ENCODE measurements around the gene NLRP5.
"Not testable (repeated sequence)": the region's sequence is repeated elsewhere in the genome, so short reads cannot be mapped to it uniquely, and the experiment has no call there.

NLRP5 gene

DNA sequence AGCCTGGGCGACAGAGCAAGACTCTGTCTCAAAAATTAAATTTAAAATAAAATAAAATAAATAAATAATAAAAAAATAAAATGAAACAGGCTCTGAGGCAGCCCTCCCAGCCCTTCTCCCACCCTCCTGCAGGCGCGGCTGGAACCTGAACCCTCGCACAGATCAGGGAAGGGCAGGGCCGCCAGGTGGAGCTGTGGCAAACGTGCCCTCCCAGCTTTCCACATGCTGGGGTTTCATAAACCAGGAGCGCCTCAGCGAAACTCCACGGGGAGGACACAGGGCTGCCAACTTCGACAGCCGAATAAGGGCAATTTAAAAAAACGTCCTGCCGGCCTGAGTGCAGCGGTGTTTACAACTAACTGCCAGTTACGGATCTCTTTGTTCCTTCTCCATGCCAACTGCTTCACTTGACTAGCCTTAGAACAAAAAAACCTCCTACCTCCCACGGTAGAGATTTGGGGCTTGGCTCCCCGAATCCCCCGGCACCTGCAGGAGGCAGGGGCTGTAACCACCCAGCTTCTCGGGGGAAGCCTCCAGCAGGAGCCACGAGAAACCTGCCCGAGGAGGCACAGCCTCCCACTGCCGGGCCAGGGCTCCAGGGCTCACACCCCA lies 118.6 kb downstream of the NLRP5 start:
- Histone ChIP-seq H3K36me3 (ENCODE audit: insufficient read depth) (peaks cover 3% of the 10 kb centered on the region; the same call in 1 of the 2 replicates), H3K27ac (no peak overlapping the region), H3K9ac (no peak overlapping the region), H2AFZ (ENCODE audit: low read depth) (no peak overlapping the region), H4K20me1 (ENCODE audit: insufficient read depth) (no peaks in the 10 kb centered on the region), H3K4me1 (ENCODE audit: low read depth, poor library complexity, severe bottlenecking) (no peaks in the 10 kb centered on the region), H3K27me3 (ENCODE audit: insufficient read depth, low read depth) (no peaks in the 10 kb centered on the region), H3K4me2 (no peak overlapping the region), H3K79me2 (ENCODE audit: insufficient read depth, low read depth) (peaks cover 65% of the 10 kb centered on the region), H3K4me3 (IDR thresholded peaks at IDR 0.05; ENCODE audit: insufficient read depth, low read depth, low read length) (no peak overlapping the region)
- TF ChIP-seq, protein P1, sequence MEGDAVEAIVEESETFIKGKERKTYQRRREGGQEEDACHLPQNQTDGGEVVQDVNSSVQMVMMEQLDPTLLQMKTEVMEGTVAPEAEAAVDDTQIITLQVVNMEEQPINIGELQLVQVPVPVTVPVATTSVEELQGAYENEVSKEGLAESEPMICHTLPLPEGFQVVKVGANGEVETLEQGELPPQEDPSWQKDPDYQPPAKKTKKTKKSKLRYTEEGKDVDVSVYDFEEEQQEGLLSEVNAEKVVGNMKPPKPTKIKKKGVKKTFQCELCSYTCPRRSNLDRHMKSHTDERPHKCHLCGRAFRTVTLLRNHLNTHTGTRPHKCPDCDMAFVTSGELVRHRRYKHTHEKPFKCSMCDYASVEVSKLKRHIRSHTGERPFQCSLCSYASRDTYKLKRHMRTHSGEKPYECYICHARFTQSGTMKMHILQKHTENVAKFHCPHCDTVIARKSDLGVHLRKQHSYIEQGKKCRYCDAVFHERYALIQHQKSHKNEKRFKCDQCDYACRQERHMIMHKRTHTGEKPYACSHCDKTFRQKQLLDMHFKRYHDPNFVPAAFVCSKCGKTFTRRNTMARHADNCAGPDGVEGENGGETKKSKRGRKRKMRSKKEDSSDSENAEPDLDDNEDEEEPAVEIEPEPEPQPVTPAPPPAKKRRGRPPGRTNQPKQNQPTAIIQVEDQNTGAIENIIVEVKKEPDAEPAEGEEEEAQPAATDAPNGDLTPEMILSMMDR (conservative IDR thresholded peaks at IDR 0.05; ENCODE audit: low read depth, low read length), result no peak

DNA sequence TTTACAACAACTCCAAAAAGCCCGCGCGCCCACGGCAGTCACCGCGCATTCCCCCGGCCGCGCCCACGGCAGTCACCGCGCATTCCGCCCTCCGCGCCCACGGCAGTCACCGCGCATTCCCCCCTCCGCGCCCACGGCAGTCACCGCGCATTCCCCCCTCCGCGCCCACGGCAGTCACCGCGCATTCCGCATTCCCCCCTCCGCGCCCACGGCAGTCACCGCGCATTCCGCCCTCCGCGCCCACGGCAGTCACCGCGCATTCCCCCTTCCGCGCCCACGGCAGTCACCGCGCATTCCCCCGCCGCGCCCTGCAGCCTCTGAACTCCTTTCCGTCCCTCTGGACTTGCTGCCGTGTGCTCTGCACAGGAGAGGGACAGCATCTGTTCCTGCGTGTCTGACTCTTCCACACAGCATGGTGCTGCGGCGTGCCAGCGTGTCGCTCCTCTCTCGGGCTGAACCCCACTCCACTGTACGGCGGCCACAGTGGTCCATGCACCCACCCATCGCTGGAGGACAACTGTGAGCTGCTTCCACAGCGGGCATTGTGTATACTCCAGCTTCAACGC lies 119.3 kb downstream of the NLRP5 start:
- H3K4me3 ChIP-seq (IDR thresholded peaks at IDR 0.05; ENCODE audit: insufficient read depth, low read depth, low read length); H3K27me3 ChIP-seq (ENCODE audit: insufficient read depth, low read depth); H3K4me1 ChIP-seq (ENCODE audit: low read depth, poor library complexity, severe bottlenecking); H3K4me2 ChIP-seq; H3K36me3 ChIP-seq (ENCODE audit: insufficient read depth); H3K9ac ChIP-seq; H4K20me1 ChIP-seq (ENCODE audit: insufficient read depth); H2AFZ ChIP-seq (ENCODE audit: low read depth); H3K27ac ChIP-seq: not testable (repeated sequence)
- H3K79me2 ChIP-seq (ENCODE audit: insufficient read depth, low read depth), result peaks cover 72% of the 10 kb centered on the region

DNA sequence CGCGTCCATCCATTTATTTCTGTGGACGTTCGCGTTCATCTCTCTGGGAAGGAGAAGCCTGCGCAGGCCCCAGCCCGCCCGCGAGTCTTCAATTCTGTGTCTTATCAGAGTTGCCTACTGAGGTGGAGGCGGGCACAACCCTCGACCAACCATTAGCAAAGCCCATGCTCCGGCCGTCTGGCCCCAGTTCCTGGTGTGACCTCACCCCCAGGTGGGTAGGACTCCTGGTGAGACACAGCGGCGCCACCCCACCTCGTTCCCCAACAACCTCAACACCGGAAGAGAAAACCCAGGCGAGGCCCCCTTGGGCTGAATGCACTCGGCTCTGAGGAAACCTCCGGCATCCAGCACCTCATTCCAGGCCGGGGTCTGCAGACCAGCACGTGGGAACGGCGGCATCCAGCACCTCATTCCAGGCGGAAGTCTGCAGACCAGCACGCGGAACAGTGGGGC lies 119.8 kb downstream of the NLRP5 start:
- H3K79me2 ChIP-seq (ENCODE audit: insufficient read depth, low read depth), result peaks cover 77% of the 10 kb centered on the region
- TF ChIP-seq, protein P1 (conservative IDR thresholded peaks at IDR 0.05; ENCODE audit: low read depth, low read length), result no peak

DNA sequence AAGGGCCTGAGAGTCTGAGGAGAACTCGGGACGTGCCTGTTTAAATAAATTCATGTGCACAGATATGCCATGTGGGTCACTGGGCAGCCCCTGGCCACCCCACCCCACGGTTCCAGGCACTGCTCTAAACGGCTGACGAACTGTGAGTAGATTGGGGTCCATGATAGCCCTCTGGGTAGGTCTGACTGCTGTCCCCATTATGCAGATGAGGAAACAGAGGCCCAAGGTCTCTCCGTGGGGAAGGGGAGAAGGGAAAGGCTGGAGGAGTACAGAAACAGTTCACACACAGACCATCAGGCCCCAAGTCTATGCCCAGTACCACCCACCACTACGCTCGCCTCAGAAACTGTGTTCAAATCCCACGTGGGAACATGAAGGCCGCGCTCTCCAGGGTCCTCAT lies 120.4 kb downstream of the NLRP5 start:
- H3K4me1 ChIP-seq (ENCODE audit: low read depth, poor library complexity, severe bottlenecking), result peaks cover 13% of the 10 kb centered on the region
- no peak overlapping the region for H2AFZ ChIP-seq (ENCODE audit: low read depth)
- H3K9ac ChIP-seq, result no peak overlapping the region
- H3K27me3 ChIP-seq (ENCODE audit: insufficient read depth, low read depth), result no peaks in the 10 kb centered on the region
- no peaks in the 10 kb centered on the region; the same call in 1 of the 2 replicates for H3K36me3 ChIP-seq (ENCODE audit: insufficient read depth)
- H4K20me1 ChIP-seq (ENCODE audit: insufficient read depth), result 0 out of 2 replicates have a peak, but pooled peaks cover 2% of the 10 kb centered on the region
- H3K4me3 ChIP-seq (IDR thresholded peaks at IDR 0.05; ENCODE audit: insufficient read depth, low read depth, low read length), result no peak overlapping the region
- peaks cover 83% of the 10 kb centered on the region for H3K79me2 ChIP-seq (ENCODE audit: insufficient read depth, low read depth)
- no peak overlapping the region for H3K27ac ChIP-seq
- TF ChIP-seq, protein P1 (conservative IDR thresholded peaks at IDR 0.05; ENCODE audit: low read depth, low read length), result no peak
- H3K4me2 ChIP-seq, result no peak overlapping the region

More for the DNA sequence above, 119.8 kb downstream of the NLRP5 start:
- Histone ChIP-seq H3K27me3 (ENCODE audit: insufficient read depth, low read depth) (no peaks in the 10 kb centered on the region), H3K4me3 (IDR thresholded peaks at IDR 0.05; ENCODE audit: insufficient read depth, low read depth, low read length) (no peak overlapping the region), H3K9ac (no peak overlapping the region), H3K36me3 (ENCODE audit: insufficient read depth) (peaks cover under 1% of the 10 kb centered on the region; the same call in 1 of the 2 replicates), H2AFZ (ENCODE audit: low read depth) (no peak overlapping the region), H4K20me1 (ENCODE audit: insufficient read depth) (no peaks in the 10 kb centered on the region), H3K4me2 (no peak overlapping the region), H3K4me1 (ENCODE audit: low read depth, poor library complexity, severe bottlenecking) (peaks cover 12% of the 10 kb centered on the region), H3K27ac (no peak overlapping the region)
